Measurements from ENCODE around the gene DES.

The DES gene

DNA sequence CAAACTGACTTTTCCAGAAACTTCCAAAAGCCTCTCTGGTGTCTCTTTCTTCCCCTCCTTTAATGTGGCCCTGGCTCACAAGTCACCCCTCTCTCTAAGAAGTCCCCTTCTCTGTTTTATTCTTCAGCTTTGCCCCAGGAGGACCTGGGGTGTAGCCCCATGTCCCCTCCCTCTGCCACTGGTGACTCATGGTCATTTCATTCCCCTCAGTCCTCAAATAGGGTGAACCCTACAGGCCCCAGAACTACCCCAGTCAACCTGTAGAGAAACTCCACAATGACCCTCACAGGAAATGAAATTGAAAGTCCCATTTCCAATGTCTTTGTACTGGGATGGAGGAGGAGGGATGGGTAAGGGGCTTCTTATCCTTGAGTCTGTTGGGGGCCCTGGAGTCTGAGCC is 10.3 kb downstream of the DES start:
- H3K4me3 ChIP-seq (ENCODE audit: low read depth, low read length) = no peak overlapping the region
- TF ChIP-seq, protein P1, sequence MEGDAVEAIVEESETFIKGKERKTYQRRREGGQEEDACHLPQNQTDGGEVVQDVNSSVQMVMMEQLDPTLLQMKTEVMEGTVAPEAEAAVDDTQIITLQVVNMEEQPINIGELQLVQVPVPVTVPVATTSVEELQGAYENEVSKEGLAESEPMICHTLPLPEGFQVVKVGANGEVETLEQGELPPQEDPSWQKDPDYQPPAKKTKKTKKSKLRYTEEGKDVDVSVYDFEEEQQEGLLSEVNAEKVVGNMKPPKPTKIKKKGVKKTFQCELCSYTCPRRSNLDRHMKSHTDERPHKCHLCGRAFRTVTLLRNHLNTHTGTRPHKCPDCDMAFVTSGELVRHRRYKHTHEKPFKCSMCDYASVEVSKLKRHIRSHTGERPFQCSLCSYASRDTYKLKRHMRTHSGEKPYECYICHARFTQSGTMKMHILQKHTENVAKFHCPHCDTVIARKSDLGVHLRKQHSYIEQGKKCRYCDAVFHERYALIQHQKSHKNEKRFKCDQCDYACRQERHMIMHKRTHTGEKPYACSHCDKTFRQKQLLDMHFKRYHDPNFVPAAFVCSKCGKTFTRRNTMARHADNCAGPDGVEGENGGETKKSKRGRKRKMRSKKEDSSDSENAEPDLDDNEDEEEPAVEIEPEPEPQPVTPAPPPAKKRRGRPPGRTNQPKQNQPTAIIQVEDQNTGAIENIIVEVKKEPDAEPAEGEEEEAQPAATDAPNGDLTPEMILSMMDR (IDR thresholded peaks at IDR 0.05; ENCODE audit: low read depth, low read length, missing control alignments) = no peak
- in situ Hi-C loops (cut with HindIII; ENCODE audit: low sequenced_read_pairs) = no loop called here
- no peak for DNase-seq (ENCODE audit: low read depth)

DNA sequence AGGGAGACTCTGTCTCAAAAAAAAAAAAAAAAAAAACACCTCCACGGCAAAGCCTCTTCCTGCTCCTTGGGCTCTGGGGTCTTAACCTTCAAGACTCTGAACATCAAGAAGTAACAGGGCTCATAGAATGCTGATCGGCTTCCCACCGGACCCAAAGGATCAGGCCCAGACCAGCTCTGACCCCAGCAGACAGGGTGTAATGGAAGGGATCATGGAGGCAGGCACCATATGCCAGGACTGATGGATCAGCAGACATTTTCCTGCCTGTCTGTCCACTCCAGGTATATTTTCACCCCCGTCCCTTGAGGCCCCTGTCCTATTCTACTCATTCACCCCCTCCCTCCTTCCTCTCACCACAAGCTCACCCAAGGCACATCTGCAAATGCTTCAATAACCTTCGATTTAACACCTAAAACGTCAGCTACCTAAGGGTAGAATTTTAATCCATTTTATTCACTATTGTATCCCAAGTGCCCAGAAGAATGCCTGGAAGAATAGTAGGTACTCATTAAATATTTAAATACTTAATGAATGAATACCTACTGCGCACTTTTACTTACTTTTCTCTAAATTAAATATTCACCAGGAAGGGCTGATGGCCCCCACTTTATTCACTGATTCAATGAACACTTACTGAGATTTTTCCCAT is 11.9 kb downstream of the DES start:
- no peak for DNase-seq (ENCODE audit: low read depth)
- in situ Hi-C loops (cut with HindIII; ENCODE audit: low sequenced_read_pairs) = no loop called here
- TF ChIP-seq, protein P1 (IDR thresholded peaks at IDR 0.05; ENCODE audit: low read depth, low read length, missing control alignments) = no peak

DNA sequence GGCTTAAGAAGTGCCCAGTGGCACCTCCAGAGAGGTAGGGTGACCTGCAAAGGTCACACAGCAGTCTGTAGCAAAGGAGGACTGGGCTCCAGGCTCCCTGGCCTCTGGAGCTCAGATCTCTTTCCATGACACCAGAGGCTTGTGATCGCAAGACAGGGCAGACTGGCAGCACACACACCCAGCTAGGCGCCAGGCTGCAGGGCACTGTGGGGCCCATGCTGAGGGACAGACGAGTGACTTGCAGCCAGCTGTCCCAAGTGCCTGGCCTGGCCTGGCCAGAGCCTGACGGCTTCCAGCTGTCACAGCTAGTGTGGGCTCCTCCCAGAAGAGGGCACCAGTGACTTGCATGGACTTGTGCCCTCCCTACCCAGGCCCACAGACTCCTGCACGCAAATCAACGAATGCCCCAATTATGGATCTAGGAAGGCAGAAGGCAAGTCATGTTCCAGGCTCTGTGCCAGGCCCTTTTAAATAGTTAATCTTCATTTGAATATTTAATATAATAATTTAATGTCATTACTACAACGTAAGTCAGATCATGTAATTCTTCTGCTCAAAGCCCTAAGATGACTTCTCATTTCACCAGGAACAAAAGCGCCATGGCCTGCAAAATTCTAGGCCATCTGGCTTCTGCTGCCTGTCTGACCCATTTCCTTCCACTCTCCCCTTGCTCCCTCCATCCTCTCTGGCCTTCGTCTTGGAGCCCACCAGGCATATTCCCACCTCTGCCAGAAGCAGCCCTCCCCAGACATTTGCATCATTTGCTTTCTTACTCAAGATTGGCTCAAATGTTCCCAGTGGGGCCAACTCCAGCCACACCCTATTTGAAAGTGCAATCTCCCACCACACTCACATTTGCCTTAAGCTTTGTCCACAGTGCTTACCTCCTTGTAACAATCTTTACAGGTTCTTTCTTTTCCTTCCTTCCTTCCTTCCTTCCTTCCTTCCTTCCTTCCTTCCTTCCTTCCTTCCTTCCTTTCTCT is 12.7 kb downstream of the DES start:
- no peak for DNase-seq (ENCODE audit: low read depth)
- TF ChIP-seq, protein P1 (IDR thresholded peaks at IDR 0.05; ENCODE audit: low read depth, low read length, missing control alignments) = peak; percentile 30
- H3K4me3 ChIP-seq (ENCODE audit: low read depth, low read length) = no peak overlapping the region
- in situ Hi-C loops (cut with HindIII; ENCODE audit: low sequenced_read_pairs) = no loop called here

More for the DNA sequence above, 11.9 kb downstream of the DES start:
- no peak overlapping the region for H3K4me3 ChIP-seq (ENCODE audit: low read depth, low read length)

- no peak overlapping the region for H3K4me3 ChIP-seq (ENCODE audit: low read depth, low read length)
- in situ Hi-C loops (cut with HindIII; ENCODE audit: low sequenced_read_pairs) = no loop called here
- TF ChIP-seq, protein P1 (IDR thresholded peaks at IDR 0.05; ENCODE audit: low read depth, low read length, missing control alignments) = peak; percentile 51
- DNase-seq (ENCODE audit: low read depth) = no peak
Observed at GRCh38 chr2:219433666-219434467, 15.7 kb downstream of the DES start.

GRCh38 chr2:219434468-219434717 is 16.2 kb downstream of the DES start:
- TF ChIP-seq, protein P1 (IDR thresholded peaks at IDR 0.05; ENCODE audit: low read depth, low read length, missing control alignments) = no peak
- no peak for DNase-seq (ENCODE audit: low read depth)
- no peak overlapping the region for H3K4me3 ChIP-seq (ENCODE audit: low read depth, low read length)
- in situ Hi-C loops (cut with HindIII; ENCODE audit: low sequenced_read_pairs) = no loop called here

All from astrocyte of the cerebellum (primary cell).